Vagina (tissue), 2 donors: ENCODE data around the gene CAND2. TPM values are rescaled to one million over a fixed set of nuclear protein-coding genes. Genes with fewer than 3 reads are reported as not detected.

Source experiments
- DNase-seq, 2 donors: peaks; one replicate each; pipeline ENCODE4 v3.0.0-alpha.2; 2017; ENCODE audit errors: extremely low spot score in 2 of 2
- H3K27ac ChIP-seq: fragments of 200-600 bp; sonication (generic); one replicate; pipeline ENCODE4 v1.5.1; 2019
- H3K27me3 ChIP-seq: fragments of 200-600 bp; sonication (generic); one replicate; pipeline ENCODE4 v1.5.1; 2019
- H3K36me3 ChIP-seq, 2 donors: fragments of 200-600 bp; sonication (generic); one replicate each; pipeline ENCODE4 v1.5.1; 2017 to 2019
- H3K4me1 ChIP-seq: fragments of 200-600 bp; sonication (generic); one replicate; pipeline ENCODE4 v1.5.1; 2019
- H3K4me3 ChIP-seq, 2 donors: fragments of 200-600 bp; sonication (generic); 1 replicate in 1 of 2; 2 replicates in 1 of 2; pipeline ENCODE4 v1.5.1; 2016 to 2019
- H3K9me3 ChIP-seq: fragments of 200-600 bp; sonication (generic); one replicate; pipeline ENCODE4 v1.5.1; 2019
- CTCF ChIP-seq, 3 experiments: fragments of 450-650 bp in 2 of 3; fragments of 200-600 bp in 1 of 3; sonication (generic) in 1 of 3; IDR thresholded peaks; one replicate each; pipeline ENCODE4 v1.5.1; 2017 to 2019; ENCODE audit warnings: antibody characterized with exemption in 3 of 3, mild to moderate bottlenecking in 2 of 3, moderate library complexity in 2 of 3
- POLR2A ChIP-seq, 2 donors: fragments of 450-650 bp; IDR thresholded peaks; one replicate each; pipeline ENCODE4 v1.6.1; 2017; ENCODE audit warnings: antibody characterized with exemption in 2 of 2, mild to moderate bottlenecking in 2 of 2, moderate library complexity in 2 of 2
- POLR2AphosphoS5 ChIP-seq, 2 donors: sonication (generic); formaldehyde crosslinking; IDR thresholded peaks; one replicate each; pipeline ENCODE4 v1.9.0; 2017; ENCODE audit warnings: antibody characterized with exemption in 2 of 2, mild to moderate bottlenecking in 2 of 2, low read depth in 1 of 2; ENCODE audit not compliant: insufficient read depth in 1 of 2
- intact Hi-C: fragments of 100-400 bp; cut with DNase I; formaldehyde crosslinking; loops from one replicate; pipeline ENCODE4 v1.15.1; 2023
- total RNA-seq: library from RNA; depleted of rRNA; stranded (reverse); fragments of >200 nt; gene quantifications from one replicate; pipeline ENCODE4 v1.2.3, GENCODE V29; 2016

The CAND2 gene
- total RNA-seq, 1 donor from 2014 or later, result 12.5 TPM

- Histone ChIP-seq H3K27me3 (no peaks in the 10 kb centered on the region), H3K4me3 (no peak overlapping the region)
- DNase-seq, result no peak
Measured at GRCh38 chr3:12854565-12854964, 58.1 kb downstream of the CAND2 start.

GRCh38 chr3:12856626-12857025 lies 60.1 kb downstream of the CAND2 start:
- Histone ChIP-seq H3K9me3 (no peaks in the 10 kb centered on the region), H3K4me1 (no peaks in the 10 kb centered on the region), H3K27ac (no peak overlapping the region), H3K4me3 (no peak overlapping the region), H3K36me3 (no peaks in the 10 kb centered on the region), H3K27me3 (no peaks in the 10 kb centered on the region)
- no peak for DNase-seq
- intact Hi-C loops, result no loop called here
- TF ChIP-seq CTCF (IDR thresholded peaks at IDR 0.05), result no peak
- TF ChIP-seq POLR2A (IDR thresholded peaks at IDR 0.05), result no peak

More at GRCh38 chr3:12854565-12854964, 58.1 kb downstream of the CAND2 start:
- intact Hi-C loops, result no loop called here
- H3K9me3 ChIP-seq, result no peaks in the 10 kb centered on the region
- no peak overlapping the region for H3K27ac ChIP-seq
- no peaks in the 10 kb centered on the region for H3K4me1 ChIP-seq
- no peak for TF ChIP-seq POLR2A (IDR thresholded peaks at IDR 0.05)
- no peak for TF ChIP-seq POLR2AphosphoS5 (IDR thresholded peaks at IDR 0.05; ENCODE audit: insufficient read depth in 1 of 2, low read depth in 1 of 2)
- TF ChIP-seq CTCF (IDR thresholded peaks at IDR 0.05), result no peak
- no peaks in the 10 kb centered on the region for H3K36me3 ChIP-seq

- Histone ChIP-seq H3K9me3 (no peaks in the 10 kb centered on the region), H3K4me3 (no peak overlapping the region), H3K27me3 (no peaks in the 10 kb centered on the region), H3K36me3 (no peaks in the 10 kb centered on the region), H3K4me1 (no peaks in the 10 kb centered on the region), H3K27ac (no peak overlapping the region)
- intact Hi-C loops, result loop anchor here (5.0 kb wide), 1 partner anchor 37 kb away; no protein-coding TSS in a partner anchor
- no peak for TF ChIP-seq CTCF (IDR thresholded peaks at IDR 0.05)
- TF ChIP-seq POLR2AphosphoS5 (IDR thresholded peaks at IDR 0.05; ENCODE audit: insufficient read depth in 1 of 2, low read depth in 1 of 2), result no peak
- no peak for TF ChIP-seq POLR2A (IDR thresholded peaks at IDR 0.05)
- DNase-seq, result no peak
Measured at GRCh38 chr3:12859840-12860239, 63.4 kb downstream of the CAND2 start.

- H3K36me3 ChIP-seq, result no peaks in the 10 kb centered on the region
- H3K27me3 ChIP-seq, result no peaks in the 10 kb centered on the region
- no peaks in the 10 kb centered on the region for H3K9me3 ChIP-seq
- H3K4me1 ChIP-seq, result no peaks in the 10 kb centered on the region
- no peak for DNase-seq
- no peak overlapping the region for H3K4me3 ChIP-seq
- TF ChIP-seq CTCF (IDR thresholded peaks at IDR 0.05), result no peak
- no peak overlapping the region for H3K27ac ChIP-seq
- intact Hi-C loops, result loop anchor here (5.0 kb wide), 1 partner anchor 36 kb away; no protein-coding TSS in a partner anchor
Measured at GRCh38 chr3:12861611-12862010, 65.1 kb downstream of the CAND2 start.

GRCh38 chr3:12862387-12862786 lies 65.9 kb downstream of the CAND2 start:
- no peaks in the 10 kb centered on the region for H3K27me3 ChIP-seq
- no peaks in the 10 kb centered on the region for H3K4me1 ChIP-seq
- H3K36me3 ChIP-seq, result no peaks in the 10 kb centered on the region
- no peak for TF ChIP-seq POLR2A (IDR thresholded peaks at IDR 0.05)
- no peak for TF ChIP-seq POLR2AphosphoS5 (IDR thresholded peaks at IDR 0.05; ENCODE audit: insufficient read depth in 1 of 2, low read depth in 1 of 2)
- no peak for TF ChIP-seq CTCF (IDR thresholded peaks at IDR 0.05)
- intact Hi-C loops, result loop anchor here (5.0 kb wide), 1 partner anchor 35 kb away; no protein-coding TSS in a partner anchor
- no peaks in the 10 kb centered on the region for H3K9me3 ChIP-seq
- no peak for DNase-seq
- H3K4me3 ChIP-seq, result no peak overlapping the region
- H3K27ac ChIP-seq, result no peak overlapping the region
